DOHH2 (cell line): Measurements from ENCODE around the gene LHX3.

Source experiments
- H3F3A ChIP-seq: fragments of 200-600 bp; sonication (generic), shearing (Covaris generic); 2 replicates; pipeline ENCODE4 v1.6.0; 2016; ENCODE audit warnings: antibody characterized with exemption, mild to moderate bottlenecking; ENCODE audit not compliant: control insufficient read depth, insufficient read depth
- H3K27ac ChIP-seq: fragments of 200-600 bp; sonication (generic); 2 replicates; pipeline ENCODE4 v1.5.1; 2014; ENCODE audit warnings: low read depth, mild to moderate bottlenecking, low read length, moderate library complexity
- H3K27me3 ChIP-seq: fragments of 200-600 bp; sonication (generic); 2 replicates; pipeline ENCODE4 v1.6.1; 2014; ENCODE audit warnings: mild to moderate bottlenecking, low read length, mixed read lengths; ENCODE audit not compliant: control insufficient read depth
- H3K36me3 ChIP-seq: fragments of 200-600 bp; sonication (generic); 2 replicates; pipeline ENCODE4 v1.6.1; 2014; ENCODE audit warnings: mild to moderate bottlenecking, low read length, moderate library complexity, mixed read lengths; ENCODE audit not compliant: control insufficient read depth
- H3K4me1 ChIP-seq: fragments of 200-600 bp; sonication (generic); 2 replicates; pipeline ENCODE4 v1.6.1; 2014; ENCODE audit warnings: mild to moderate bottlenecking, low read length, mixed read lengths; ENCODE audit not compliant: control insufficient read depth
- H3K4me2 ChIP-seq: fragments of 200-600 bp; sonication (generic); 2 replicates; pipeline ENCODE4 v1.6.0; 2014; ENCODE audit warnings: mild to moderate bottlenecking, low read length, moderate library complexity
- H3K4me3 ChIP-seq: fragments of 200-600 bp; sonication (generic); 2 replicates; pipeline ENCODE4 v1.5.1; 2014; ENCODE audit warnings: mild to moderate bottlenecking, low read length, mixed read lengths
- H3K79me2 ChIP-seq: fragments of 200-600 bp; sonication (generic); 2 replicates; pipeline ENCODE4 v1.6.1; 2014; ENCODE audit warnings: mild to moderate bottlenecking, low read length, mixed read lengths; ENCODE audit not compliant: control insufficient read depth
- H3K9me2 ChIP-seq: fragments of 200-600 bp; sonication (generic); replicated peaks from 2 replicates; pipeline ENCODE4 v1.6.1; 2014; ENCODE audit warnings: mild to moderate bottlenecking, low read length, mixed read lengths; ENCODE audit not compliant: control insufficient read depth
- H3K9me3 ChIP-seq: fragments of 200-600 bp; sonication (generic); 2 replicates; pipeline ENCODE4 v1.6.1; 2014; ENCODE audit warnings: antibody characterized with exemption, low read length, mixed read lengths; ENCODE audit not compliant: control insufficient read depth, insufficient read depth
- H4K20me1 ChIP-seq: fragments of 200-600 bp; sonication (generic); 2 replicates; pipeline ENCODE4 v1.6.0; 2014; ENCODE audit warnings: low read depth, mild to moderate bottlenecking, antibody characterized with exemption, low read length, moderate library complexity; ENCODE audit not compliant: control insufficient read depth, insufficient read depth
- EZH2phosphoT487 ChIP-seq: fragments of 200-600 bp; sonication (generic); IDR thresholded peaks from 2 replicates; pipeline ENCODE4 v1.6.1; 2017; ENCODE audit warnings: borderline replicate concordance, mild to moderate bottlenecking, antibody characterized with exemption, low read length, moderate library complexity, mixed read lengths
- TF ChIP-seq, protein P1 (sequence below): fragments of 200-600 bp; sonication (generic); IDR thresholded peaks from one replicate; pipeline ENCODE4 v1.5.1; 2014; ENCODE audit warnings: antibody characterized with exemption, mild to moderate bottlenecking, low read depth, low read length; ENCODE audit not compliant: poor library complexity, severe bottlenecking

Gene LHX3

GRCh38 chr9:136191960-136192286 is 13.0 kb downstream of the LHX3 start:
- Histone ChIP-seq H3F3A (no peaks in the 10 kb centered on the region), H4K20me1 (no peaks in the 10 kb centered on the region), H3K9me2 (no peaks in the 10 kb centered on the region), H3K27ac (no peak overlapping the region), H3K79me2 (no peaks in the 10 kb centered on the region), H3K4me3 (no peak overlapping the region), H3K27me3 (peaks cover 20% of the 10 kb centered on the region), H3K36me3 (no peaks in the 10 kb centered on the region), H3K9me3 (no peaks in the 10 kb centered on the region), H3K4me2 (no peak overlapping the region), H3K4me1 (peaks cover 13% of the 10 kb centered on the region)
- TF ChIP-seq, protein P1, sequence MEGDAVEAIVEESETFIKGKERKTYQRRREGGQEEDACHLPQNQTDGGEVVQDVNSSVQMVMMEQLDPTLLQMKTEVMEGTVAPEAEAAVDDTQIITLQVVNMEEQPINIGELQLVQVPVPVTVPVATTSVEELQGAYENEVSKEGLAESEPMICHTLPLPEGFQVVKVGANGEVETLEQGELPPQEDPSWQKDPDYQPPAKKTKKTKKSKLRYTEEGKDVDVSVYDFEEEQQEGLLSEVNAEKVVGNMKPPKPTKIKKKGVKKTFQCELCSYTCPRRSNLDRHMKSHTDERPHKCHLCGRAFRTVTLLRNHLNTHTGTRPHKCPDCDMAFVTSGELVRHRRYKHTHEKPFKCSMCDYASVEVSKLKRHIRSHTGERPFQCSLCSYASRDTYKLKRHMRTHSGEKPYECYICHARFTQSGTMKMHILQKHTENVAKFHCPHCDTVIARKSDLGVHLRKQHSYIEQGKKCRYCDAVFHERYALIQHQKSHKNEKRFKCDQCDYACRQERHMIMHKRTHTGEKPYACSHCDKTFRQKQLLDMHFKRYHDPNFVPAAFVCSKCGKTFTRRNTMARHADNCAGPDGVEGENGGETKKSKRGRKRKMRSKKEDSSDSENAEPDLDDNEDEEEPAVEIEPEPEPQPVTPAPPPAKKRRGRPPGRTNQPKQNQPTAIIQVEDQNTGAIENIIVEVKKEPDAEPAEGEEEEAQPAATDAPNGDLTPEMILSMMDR: no peak
- TF ChIP-seq EZH2phosphoT487: no peak

DNA sequence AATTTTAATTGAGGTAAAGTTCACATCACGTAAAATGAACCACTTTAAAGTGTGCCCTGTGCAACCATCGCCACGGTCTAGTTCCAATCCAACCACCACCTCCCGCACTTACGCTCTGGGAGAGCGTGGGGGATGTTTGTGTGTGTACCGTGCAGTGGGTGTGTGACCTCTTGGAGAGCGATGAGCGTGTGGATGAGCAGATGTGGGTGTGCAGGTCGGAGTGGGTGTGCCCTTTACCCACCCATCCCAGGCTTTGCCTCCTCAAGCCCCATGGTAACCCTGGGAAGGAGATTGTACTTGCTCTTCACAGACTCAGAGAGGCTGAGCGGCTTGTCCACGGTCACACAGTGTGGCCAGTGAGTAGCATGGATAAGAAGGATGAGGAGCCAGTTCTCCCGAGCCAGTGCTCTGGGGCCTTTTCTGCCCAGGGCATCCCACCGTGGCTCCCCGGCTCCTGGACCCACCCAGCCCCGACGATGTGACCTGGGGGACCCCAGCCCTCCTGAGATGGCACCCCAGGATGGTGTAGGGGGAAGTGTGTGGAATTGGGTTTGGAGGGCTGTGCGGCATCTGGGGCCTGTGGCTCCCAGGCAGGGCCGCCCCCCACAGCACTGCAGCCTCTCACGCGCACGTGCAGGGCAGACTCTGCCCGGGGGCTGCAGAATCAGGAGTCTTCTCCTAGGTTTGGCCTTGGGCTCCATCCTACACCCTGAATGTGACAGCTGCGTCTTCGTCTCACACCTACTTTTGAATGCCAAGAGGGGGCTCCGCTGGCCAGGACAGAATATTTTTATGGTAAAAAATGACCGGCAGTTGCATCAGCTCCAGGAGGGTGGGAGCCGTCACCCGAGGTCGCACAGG is 13.6 kb downstream of the LHX3 start:
- Histone ChIP-seq H3F3A (no peaks in the 10 kb centered on the region), H3K36me3 (no peaks in the 10 kb centered on the region), H3K9me2 (no peaks in the 10 kb centered on the region), H3K27me3 (peaks cover 20% of the 10 kb centered on the region), H3K79me2 (no peaks in the 10 kb centered on the region), H3K27ac (no peak overlapping the region), H3K4me2 (no peak overlapping the region), H3K4me3 (no peak overlapping the region), H3K9me3 (no peaks in the 10 kb centered on the region), H4K20me1 (no peaks in the 10 kb centered on the region), H3K4me1 (peaks cover 7% of the 10 kb centered on the region)
- TF ChIP-seq EZH2phosphoT487: no peak
- TF ChIP-seq, protein P1: no peak

- no peaks in the 10 kb centered on the region for H3K9me3 ChIP-seq
- no peaks in the 10 kb centered on the region for H3F3A ChIP-seq
- no peaks in the 10 kb centered on the region for H3K36me3 ChIP-seq
- peaks cover under 1% of the 10 kb centered on the region for H3K4me1 ChIP-seq
- peaks cover 15% of the 10 kb centered on the region for H3K27me3 ChIP-seq
- no peak for TF ChIP-seq EZH2phosphoT487
- TF ChIP-seq, protein P1: no peak
- no peaks in the 10 kb centered on the region for H4K20me1 ChIP-seq
- H3K27ac ChIP-seq: no peak overlapping the region
- no peaks in the 10 kb centered on the region for H3K9me2 ChIP-seq
- no peak overlapping the region for H3K4me3 ChIP-seq
- no peaks in the 10 kb centered on the region for H3K79me2 ChIP-seq
- H3K4me2 ChIP-seq: no peak overlapping the region
Observed at GRCh38 chr9:136190656-136191055, 14.3 kb downstream of the LHX3 start.
